Prostate gland (tissue), 2 donors: Measurements from ENCODE around the gene TNNI2. TPM values are rescaled to one million over a fixed set of nuclear protein-coding genes. Genes with fewer than 3 reads are reported as not detected.
"Not testable (repeated sequence)": the region's sequence is repeated elsewhere in the genome, so short reads cannot be mapped to it uniquely, and the experiment has no call there.

Experiments
- DNase-seq: peaks from one replicate; pipeline ENCODE4 v3.0.0-alpha.2; 2019; ENCODE audit warnings: low spot score
- H3K27ac ChIP-seq, 2 donors: fragments of 200-600 bp; sonication (generic); 2 replicates each; pipeline ENCODE4 v1.5.1; 2017 to 2019
- H3K27me3 ChIP-seq: fragments of 200-600 bp; sonication (generic); replicated peaks from 2 replicates; pipeline ENCODE4 v1.5.1; 2019; ENCODE audit not compliant: insufficient read depth
- H3K36me3 ChIP-seq, 2 donors: fragments of 200-600 bp; sonication (generic); 1 replicate in 1 of 2; 2 replicates in 1 of 2; pipeline versions ENCODE4 v1.5.1 to v1.8.1; 2017 to 2019
- H3K4me1 ChIP-seq: fragments of 200-600 bp; sonication (generic); replicated peaks from 2 replicates; pipeline ENCODE4 v1.5.1; 2019
- H3K4me3 ChIP-seq, 2 donors: fragments of 200-600 bp; sonication (generic); 2 replicates each; pipeline ENCODE4 v1.5.1; 2017 to 2019
- H3K9me3 ChIP-seq: fragments of 200-600 bp; sonication (generic); 2 replicates; pipeline ENCODE4 v1.5.1; 2017
- CTCF ChIP-seq, 4 experiments: fragments of 200-600 bp in 2 of 4; fragments of 450-650 bp in 2 of 4; sonication (generic) in 2 of 4; IDR thresholded peaks; 1 replicate in 3 of 4; 2 replicates in 1 of 4; pipeline ENCODE4 v1.5.1; 2016 to 2019; ENCODE audit warnings: antibody characterized with exemption in 4 of 4, mild to moderate bottlenecking in 2 of 4, moderate library complexity in 2 of 4
- POLR2A ChIP-seq: fragments of 450-650 bp; IDR thresholded peaks from one replicate; pipeline ENCODE4 v1.6.1; 2016; ENCODE audit warnings: antibody characterized with exemption, mild to moderate bottlenecking
- POLR2AphosphoS5 ChIP-seq: sonication (generic); formaldehyde crosslinking; IDR thresholded peaks from one replicate; pipeline ENCODE4 v1.6.1; 2017; ENCODE audit warnings: antibody characterized with exemption
- WGBS: methylation state at CpG from one replicate; pipeline ENCODE4 v1.1.5; 2018; 5-methylcytosine and 5-hydroxymethylcytosine counted together
- intact Hi-C: fragments of 100-400 bp; cut with DNase I; formaldehyde crosslinking; loops from one replicate; pipeline ENCODE4 v1.14.2; 2022
- total RNA-seq, 2 donors: library from RNA; depleted of rRNA; stranded (reverse); fragments of >200 nt; gene quantifications; one replicate each; pipeline ENCODE4 v1.1.0, GENCODE V29; 2016

Gene TNNI2
- total RNA-seq, 2 donors from 2014 or later: 5.5 TPM; not detected in 1

GRCh38 chr11:1797391-1798125 is 41.2 kb upstream of the TNNI2 start:
- TF ChIP-seq CTCF (IDR thresholded peaks at IDR 0.05) (no peak), POLR2AphosphoS5 (no peak), POLR2A (no peak)
- no peak overlapping the region for H3K27ac ChIP-seq
- H3K9me3 ChIP-seq: no peaks in the 10 kb centered on the region
- H3K27me3 ChIP-seq: no peaks in the 10 kb centered on the region
- H3K4me3 ChIP-seq: no peak overlapping the region
- 92% methylated on average over 14 of the region's 14 CpGs for WGBS
- H3K4me1 ChIP-seq: no peaks in the 10 kb centered on the region
- DNase-seq: no peak
- intact Hi-C loops: no loop called here
- H3K36me3 ChIP-seq: no peaks in the 10 kb centered on the region

- H3K27me3 ChIP-seq: no peaks in the 10 kb centered on the region
- H3K4me1 ChIP-seq: no peaks in the 10 kb centered on the region
- no peak overlapping the region for H3K4me3 ChIP-seq
- H3K36me3 ChIP-seq: no peaks in the 10 kb centered on the region
- 96% methylated on average over 20 of the region's 20 CpGs for WGBS
- no peak for DNase-seq
- H3K27ac ChIP-seq: no peak overlapping the region
- TF ChIP-seq POLR2AphosphoS5: no peak
- no peak for TF ChIP-seq CTCF (IDR thresholded peaks at IDR 0.05)
- no peak for TF ChIP-seq POLR2A
- no peaks in the 10 kb centered on the region for H3K9me3 ChIP-seq
- intact Hi-C loops: no loop called here
Observed at GRCh38 chr11:1803246-1803645, 35.5 kb upstream of the TNNI2 start.

- H3K4me1 ChIP-seq, H3K36me3 ChIP-seq, H3K27me3 ChIP-seq, intact Hi-C loops, DNase-seq, H3K4me3 ChIP-seq, H3K9me3 ChIP-seq, H3K27ac ChIP-seq: not testable (repeated sequence)
- WGBS: 95% methylated on average over 41 of the region's 42 CpGs
Observed at GRCh38 chr11:1803835-1804519, 34.8 kb upstream of the TNNI2 start.

- DNase-seq: no peak
- 92% methylated on average over 15 of the region's 15 CpGs for WGBS
- TF ChIP-seq CTCF (IDR thresholded peaks at IDR 0.05): no peak
- no peak for TF ChIP-seq POLR2A
- TF ChIP-seq POLR2AphosphoS5: no peak
- Histone ChIP-seq H3K4me3 (no peak overlapping the region), H3K27ac (no peak overlapping the region), H3K4me1 (no peaks in the 10 kb centered on the region), H3K9me3 (no peaks in the 10 kb centered on the region), H3K27me3 (no peaks in the 10 kb centered on the region), H3K36me3 (no peaks in the 10 kb centered on the region)
- intact Hi-C loops: no loop called here
Observed at GRCh38 chr11:1805525-1805924, 33.3 kb upstream of the TNNI2 start.

- Histone ChIP-seq H3K36me3 (no peaks in the 10 kb centered on the region), H3K9me3 (no peaks in the 10 kb centered on the region), H3K27ac (no peak overlapping the region), H3K27me3 (no peaks in the 10 kb centered on the region), H3K4me3 (no peak overlapping the region), H3K4me1 (no peaks in the 10 kb centered on the region)
- intact Hi-C loops: no loop called here
- TF ChIP-seq CTCF (IDR thresholded peaks at IDR 0.05) (no peak), POLR2A (no peak), POLR2AphosphoS5 (no peak)
- DNase-seq: no peak
- 72% methylated on average over 14 of the region's 14 CpGs for WGBS
Observed at GRCh38 chr11:1807264-1807995, 31.4 kb upstream of the TNNI2 start.
